AG04450 (cell line): ENCODE results near the gene CTAG2. TPM values are rescaled to one million over a fixed set of nuclear protein-coding genes. Genes with fewer than 3 reads are reported as not detected.

ENCODE experiments used
- CTCF ChIA-PET: fragments of 300-600, 350-600 bp; formaldehyde crosslinking; extraction: SDS; loops from one replicate; lab custom pipeline; 2022; ENCODE audit warnings: antibody characterized with exemption, inconsistent platforms; lab: Charles Lee
- POLR2A ChIA-PET: fragments of 350-600 bp; formaldehyde crosslinking; extraction: SDS; loops from one replicate; lab custom pipeline; 2021; ENCODE audit warnings: antibody characterized with exemption, inconsistent platforms; lab: Yijun Ruan, JAX
- DNase-seq: peaks from one replicate; pipeline ENCODE4 v3.0.0-alpha.2; 2011; ENCODE audit warnings: low read depth, low spot score
- H3K27ac ChIP-seq: one replicate; pipeline ENCODE4 v1.5.1; 2012; ENCODE audit warnings: low read depth, low read length, control low read depth
- H3K27me3 ChIP-seq: one replicate; pipeline ENCODE4 v1.6.0; 2012; ENCODE audit warnings: low read length; ENCODE audit not compliant: control insufficient read depth, insufficient read depth
- H3K4me3 ChIP-seq: 2 replicates; pipeline ENCODE4 v1.5.1; 2011; ENCODE audit warnings: mild to moderate bottlenecking, low read depth, low read length, control low read depth
- H3K9me3 ChIP-seq: 2 replicates; pipeline ENCODE4 v1.5.1; 2012; ENCODE audit warnings: low read length; ENCODE audit not compliant: control insufficient read depth, insufficient read depth
- CTCF ChIP-seq: IDR thresholded peaks from 2 replicates; pipeline ENCODE4 v1.5.1; 2011; ENCODE audit warnings: low read depth, low read length, control low read depth, inconsistent platforms
- polyA plus RNA-seq: library from polyadenylated mRNA; depleted of rRNA; stranded (reverse); fragments of >200 nt; gene quantifications from 2 replicates; pipeline ENCODE4 v1.2.3, GENCODE V29; 2011

CTAG2 gene
- polyA plus RNA-seq, 1 experiment = not detected

DNA sequence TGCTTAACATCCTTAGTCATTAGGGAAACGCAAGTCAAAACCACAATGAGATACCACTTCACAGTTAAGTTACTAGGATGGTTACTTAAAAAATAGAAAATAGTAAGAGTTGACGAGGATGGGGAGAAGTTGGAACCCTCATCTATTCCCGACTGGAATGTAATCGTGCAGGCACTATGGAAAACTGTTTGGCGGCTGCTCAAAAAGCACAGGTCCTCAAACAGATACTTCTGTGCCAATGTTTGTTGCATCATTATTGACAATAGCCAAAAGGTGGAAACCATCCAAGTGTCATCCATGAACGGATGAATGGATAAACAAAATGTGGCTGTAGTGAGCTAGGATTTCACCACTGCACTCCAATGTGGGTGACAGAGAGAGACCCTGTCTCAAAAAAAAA is 46.0 kb downstream of the CTAG2 start:
- ChIA-PET POLR2A (no interaction called here), CTCF (no interaction called here)
- no peak for TF ChIP-seq CTCF
- H3K9me3 ChIP-seq = no peaks in the 10 kb centered on the region
- H3K27ac ChIP-seq = no peak overlapping the region
- no peaks in the 10 kb centered on the region for H3K27me3 ChIP-seq
- DNase-seq = no peak
- H3K4me3 ChIP-seq = no peak overlapping the region

GRCh38 chrX:154605566-154605965 is 47.8 kb downstream of the CTAG2 start:
- no peak for TF ChIP-seq CTCF
- no peak overlapping the region for H3K27ac ChIP-seq
- ChIA-PET CTCF (no interaction called here), POLR2A (no interaction called here)
- H3K4me3 ChIP-seq = no peak overlapping the region
- H3K27me3 ChIP-seq = no peaks in the 10 kb centered on the region
- DNase-seq = no peak
- no peaks in the 10 kb centered on the region for H3K9me3 ChIP-seq

DNA sequence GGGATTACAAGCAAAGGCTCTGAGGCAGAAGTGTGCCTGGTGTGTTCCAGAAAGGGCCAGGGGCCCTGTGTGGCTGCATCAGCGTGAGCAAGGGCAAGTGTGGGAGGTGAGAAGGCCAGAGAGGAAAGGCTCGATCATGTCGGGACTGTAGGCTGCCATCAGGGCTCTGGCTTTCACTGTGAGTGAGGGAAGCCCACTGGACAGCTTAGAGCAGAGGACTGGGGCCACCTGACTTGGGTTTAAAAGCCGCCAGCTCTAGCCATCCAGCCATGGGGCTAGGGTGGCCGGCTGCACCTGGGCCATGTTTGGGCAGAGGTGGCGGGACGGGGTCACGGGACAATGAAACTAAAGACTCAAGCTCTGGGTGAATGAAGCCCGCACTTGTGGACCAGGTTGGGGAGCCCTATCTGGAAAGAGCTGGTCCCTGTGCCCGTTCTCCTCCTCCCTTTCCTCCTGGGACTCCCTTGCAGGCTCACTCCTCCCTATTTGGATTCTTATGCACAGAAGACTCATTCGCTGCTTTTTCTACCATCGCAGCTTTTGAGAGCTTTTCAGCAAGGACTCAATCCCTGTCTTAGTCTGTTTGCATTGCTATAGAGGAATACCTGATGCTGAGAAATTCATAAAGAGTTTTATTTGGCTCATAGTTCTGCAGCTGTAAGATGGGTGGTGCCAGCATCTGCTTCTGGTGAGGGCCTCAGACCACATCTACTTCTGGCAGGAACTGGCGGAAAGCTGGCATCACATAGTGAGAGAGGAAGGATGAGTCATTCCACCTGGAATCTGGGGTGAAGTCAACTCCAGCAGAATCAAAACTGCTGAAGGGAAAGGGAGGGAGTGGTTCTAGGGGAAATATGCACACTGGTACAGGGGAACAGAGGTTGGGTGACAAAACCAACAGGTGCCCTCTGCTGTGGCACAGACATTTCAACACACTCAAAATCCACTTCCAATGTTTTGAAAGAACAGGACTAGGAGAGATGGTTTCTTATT is 49.6 kb downstream of the CTAG2 start:
- no peak for DNase-seq
- POLR2A ChIA-PET = interaction anchor here (1.0 kb wide), 1 partner anchor 232 kb away, joined by 3 read pairs; no protein-coding TSS in a partner anchor
- no peak overlapping the region for H3K4me3 ChIP-seq
- CTCF ChIA-PET = no interaction called here
- no peak for TF ChIP-seq CTCF
- no peak overlapping the region for H3K27ac ChIP-seq
- peaks cover 3% of the 10 kb centered on the region; the same call in 1 of the 2 replicates for H3K9me3 ChIP-seq
- H3K27me3 ChIP-seq = no peaks in the 10 kb centered on the region

DNA sequence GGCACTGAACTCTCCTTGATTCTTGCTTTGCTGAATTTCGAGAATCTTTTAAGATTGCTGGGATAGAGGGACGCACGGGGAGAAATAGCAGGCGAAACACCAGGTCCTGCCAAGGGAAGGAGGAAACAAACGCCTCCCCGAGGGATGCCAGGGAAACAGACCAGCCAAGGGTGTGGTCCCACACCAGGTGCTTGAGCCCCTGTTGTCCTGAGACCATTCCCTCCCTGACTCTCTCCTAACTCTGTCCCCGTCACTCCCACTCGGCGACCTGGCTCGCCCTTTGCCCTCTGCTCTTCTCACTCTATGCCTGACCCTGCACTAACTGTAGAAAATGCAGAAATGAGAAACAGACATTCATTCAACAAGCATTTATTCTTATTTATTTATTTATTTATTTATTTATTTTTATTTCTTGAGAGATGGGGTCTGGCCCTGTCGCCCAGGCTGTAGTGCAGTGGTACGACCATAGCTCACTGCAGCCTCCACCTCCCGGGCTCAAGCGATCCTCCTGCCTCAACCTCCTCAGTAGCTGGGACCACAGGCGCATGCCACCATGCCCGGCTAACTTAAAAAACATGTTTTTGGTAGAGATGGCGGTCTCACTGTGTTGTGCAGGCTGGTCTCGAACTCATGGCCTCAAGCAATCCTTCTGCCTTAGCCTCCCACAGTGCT is 50.5 kb downstream of the CTAG2 start:
- TF ChIP-seq CTCF = no peak
- H3K9me3 ChIP-seq = peaks cover 3% of the 10 kb centered on the region; the same call in 1 of the 2 replicates
- no peak for DNase-seq
- ChIA-PET CTCF (no interaction called here), POLR2A (no interaction called here)
- no peak overlapping the region for H3K27ac ChIP-seq
- H3K27me3 ChIP-seq = no peaks in the 10 kb centered on the region
- no peak overlapping the region for H3K4me3 ChIP-seq

GRCh38 chrX:154602226-154602625 is 51.2 kb downstream of the CTAG2 start:
- CTCF ChIA-PET = no interaction called here
- POLR2A ChIA-PET = no interaction called here
- Histone ChIP-seq H3K27me3 (no peaks in the 10 kb centered on the region), H3K27ac (no peak overlapping the region), H3K4me3 (no peak overlapping the region), H3K9me3 (peaks cover 3% of the 10 kb centered on the region; the same call in 1 of the 2 replicates)
- no peak for DNase-seq
- no peak for TF ChIP-seq CTCF
